CD4-positive, alpha-beta T cell treated with Interleukin-15 for 1 hour (primary cell): ENCODE results near the gene IL1RAPL1.
"Not testable (repeated sequence)": the region's sequence is repeated elsewhere in the genome, so short reads cannot be mapped to it uniquely, and the experiment has no call there.

ENCODE experiments used
- DNase-seq: peaks from one replicate; pipeline ENCODE4 v3.0.0-alpha.2; 2020

The IL1RAPL1 gene

GRCh38 chrX:28800671-28801070, 213.4 kb downstream of the IL1RAPL1 start:
- not testable (repeated sequence) for DNase-seq

DNA sequence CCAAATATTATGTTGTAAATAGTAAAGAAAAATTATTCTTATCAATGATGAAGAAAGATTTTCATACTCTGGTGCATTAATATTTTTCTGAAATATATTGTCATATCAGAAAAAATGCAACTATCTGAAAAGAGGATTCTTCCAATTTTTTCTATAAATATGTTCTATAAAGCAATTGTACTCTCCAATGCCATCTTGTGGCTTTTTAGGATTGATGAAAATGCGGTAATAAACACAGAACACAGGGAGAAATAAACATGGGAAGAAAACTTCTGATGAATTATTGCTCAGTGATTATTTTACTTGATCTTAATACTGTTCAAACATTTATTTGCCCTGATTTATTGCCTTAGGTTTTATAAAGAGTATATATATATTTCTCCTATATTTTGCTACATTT, 215.4 kb downstream of the IL1RAPL1 start:
- no peak for DNase-seq

DNA sequence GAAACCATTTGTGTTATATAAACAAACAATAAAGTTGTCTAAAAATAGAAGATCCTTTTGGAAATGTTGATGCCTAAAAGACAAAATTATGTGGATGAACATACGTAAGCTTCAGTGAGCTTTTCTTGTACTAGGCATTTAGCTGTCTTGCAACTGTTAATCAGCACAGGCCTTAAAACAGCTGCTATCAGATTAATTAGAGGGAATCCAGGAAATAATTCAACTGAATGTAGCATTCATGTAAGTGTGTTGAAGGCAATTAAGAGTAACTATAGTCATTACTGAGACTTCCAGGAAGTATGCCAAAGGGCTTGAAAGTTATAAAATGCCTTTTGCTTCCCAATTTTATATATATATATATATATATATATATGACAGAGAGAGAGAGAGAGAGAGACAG, 248.7 kb downstream of the IL1RAPL1 start:
- DNase-seq, result no peak

GRCh38 chrX:28843817-28844216, 256.6 kb downstream of the IL1RAPL1 start:
- DNase-seq, result no peak

GRCh38 chrX:28847423-28847822, 260.2 kb downstream of the IL1RAPL1 start:
- no peak for DNase-seq

- DNase-seq, result no peak
Observed at GRCh38 chrX:28848707-28849106, 261.5 kb downstream of the IL1RAPL1 start.

GRCh38 chrX:28850955-28851354, 263.7 kb downstream of the IL1RAPL1 start:
- no peak for DNase-seq

- DNase-seq, result no peak
Observed at GRCh38 chrX:28851871-28852270, 264.6 kb downstream of the IL1RAPL1 start.

DNA sequence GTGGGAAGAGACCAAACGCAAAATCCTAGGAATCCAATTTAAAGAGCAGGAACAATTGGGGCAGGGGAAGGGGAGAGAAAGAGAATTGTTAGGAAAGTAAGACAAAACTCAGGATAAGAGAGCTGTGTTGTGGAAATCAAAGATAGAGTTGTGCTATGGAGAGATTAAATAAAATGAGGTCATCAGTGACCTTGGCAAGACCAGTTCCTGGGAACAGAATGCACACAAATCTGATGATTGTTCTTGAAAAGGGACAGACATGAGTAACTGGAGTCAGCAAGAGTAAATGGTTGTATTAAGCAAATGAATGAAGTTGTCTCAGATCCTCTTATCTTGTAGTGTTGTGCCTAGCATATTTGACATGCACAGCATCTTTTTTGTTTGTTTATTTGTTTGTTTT, 267.4 kb downstream of the IL1RAPL1 start:
- no peak for DNase-seq

DNA sequence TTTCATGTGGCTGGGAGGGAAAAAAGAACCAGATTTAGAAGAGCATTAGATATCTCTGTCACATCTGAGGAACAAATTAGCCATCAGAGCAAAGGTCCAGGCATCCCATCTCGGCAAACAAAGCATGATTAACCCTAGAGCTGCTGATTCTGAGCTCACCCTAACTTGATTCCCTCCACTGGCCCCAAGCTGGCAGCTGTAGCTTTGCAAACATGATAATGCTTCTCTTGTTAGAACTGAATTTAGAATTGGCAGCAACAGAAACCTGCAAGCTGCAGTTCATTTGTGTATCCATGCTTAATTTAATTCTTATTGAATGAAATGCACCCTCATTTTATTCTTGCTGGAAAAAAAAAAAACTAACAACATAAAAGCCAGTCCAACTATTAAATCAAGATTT, 289.2 kb downstream of the IL1RAPL1 start:
- no peak for DNase-seq

- DNase-seq, result no peak
Observed at GRCh38 chrX:28876901-28877300, 289.7 kb downstream of the IL1RAPL1 start.

DNA sequence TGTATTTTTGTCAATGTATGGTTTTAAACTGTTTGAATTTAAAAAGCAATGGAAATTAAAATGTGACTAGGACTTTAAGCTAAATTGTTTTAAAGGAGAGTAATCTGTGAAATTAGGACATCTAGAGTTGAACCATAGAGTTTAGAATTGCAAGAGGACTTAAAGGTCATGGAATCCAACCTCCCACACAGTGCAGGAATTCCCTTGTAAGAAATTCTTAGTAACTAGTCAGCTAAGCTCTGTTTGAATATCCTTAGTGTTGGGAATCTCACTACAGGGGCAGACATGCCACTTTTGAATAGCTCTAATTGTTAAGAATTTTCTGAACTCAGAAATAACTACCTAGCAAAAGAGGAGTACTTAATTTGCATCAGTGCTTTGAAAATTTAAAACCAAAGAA, 292.9 kb downstream of the IL1RAPL1 start:
- DNase-seq, result no peak

DNA sequence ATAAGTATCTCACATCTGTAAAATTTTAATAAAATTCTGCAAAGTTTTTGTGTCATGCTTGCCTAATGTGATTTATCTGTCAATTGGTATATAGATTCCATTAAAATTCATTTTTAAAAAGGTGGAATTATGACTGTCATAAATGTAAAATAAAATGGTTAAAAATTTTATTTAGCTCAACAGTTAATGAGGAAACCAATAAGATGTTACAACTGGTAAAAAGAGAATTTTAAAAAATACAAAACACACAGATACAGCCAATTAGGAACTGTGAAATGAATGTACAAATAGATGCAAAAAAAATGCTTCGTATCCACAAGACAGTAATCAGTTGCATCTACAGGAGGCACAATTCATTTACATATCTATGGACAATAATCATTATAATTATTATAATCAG, 297.6 kb downstream of the IL1RAPL1 start:
- no peak for DNase-seq

GRCh38 chrX:28888416-28888815, 301.2 kb downstream of the IL1RAPL1 start:
- no peak for DNase-seq

DNA sequence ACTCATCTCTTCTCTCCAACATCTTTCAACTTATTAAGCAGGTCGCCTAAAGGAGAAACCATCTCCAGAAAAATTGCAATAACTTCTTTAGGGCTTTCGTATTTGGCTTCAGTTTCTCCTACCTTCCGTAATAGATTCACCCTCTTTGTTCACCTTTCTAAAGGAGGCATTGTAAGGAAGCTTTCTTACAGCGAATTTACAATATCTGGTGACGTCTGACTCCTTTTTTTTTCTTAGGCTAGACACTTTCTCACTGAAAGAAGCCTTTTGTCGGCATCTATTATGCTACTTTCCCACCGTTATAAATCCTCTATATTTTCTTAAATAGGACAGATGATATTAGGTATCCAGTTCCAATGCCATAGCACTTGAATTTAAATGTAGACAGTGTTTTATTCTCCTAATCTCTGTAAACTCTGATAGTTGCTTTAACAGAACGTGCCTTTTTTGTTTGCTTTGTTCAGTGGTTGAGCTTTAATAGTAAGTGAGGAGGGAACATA, 302.4 kb downstream of the IL1RAPL1 start:
- no peak for DNase-seq

GRCh38 chrX:28901637-28902036, 314.4 kb downstream of the IL1RAPL1 start:
- DNase-seq, result no peak

GRCh38 chrX:28910487-28910886, 323.2 kb downstream of the IL1RAPL1 start:
- DNase-seq, result no peak

GRCh38 chrX:28920153-28920943, 333.1 kb downstream of the IL1RAPL1 start:
- no peak for DNase-seq

- no peak for DNase-seq
Observed at GRCh38 chrX:28922106-28922505, 334.9 kb downstream of the IL1RAPL1 start.

DNA sequence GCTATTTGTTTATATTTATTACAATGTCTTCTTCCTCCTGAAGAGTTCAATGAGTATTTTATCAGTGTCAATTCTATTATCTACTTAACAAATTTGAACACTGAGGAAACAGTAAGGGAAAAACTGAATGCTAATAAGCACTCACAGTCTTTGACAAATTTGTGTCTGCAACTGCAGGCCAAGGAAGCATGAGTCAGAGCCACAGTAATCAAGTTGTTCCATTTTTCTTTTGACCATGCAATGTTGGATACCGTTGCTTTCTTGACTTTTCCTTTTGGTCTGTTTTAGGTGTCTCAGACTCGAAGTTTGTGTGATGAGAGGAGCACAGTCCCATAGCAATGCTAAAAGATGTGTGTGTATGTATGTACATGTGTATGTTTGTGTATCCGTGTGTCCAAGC, 359.6 kb downstream of the IL1RAPL1 start:
- DNase-seq, result no peak

- DNase-seq, result no peak
Observed at GRCh38 chrX:28960063-28960462, 372.8 kb downstream of the IL1RAPL1 start.

GRCh38 chrX:28966331-28966730, 379.1 kb downstream of the IL1RAPL1 start:
- no peak for DNase-seq

- no peak for DNase-seq
Observed at GRCh38 chrX:28969126-28969525, 381.9 kb downstream of the IL1RAPL1 start.

GRCh38 chrX:28979877-28980276, 392.6 kb downstream of the IL1RAPL1 start:
- DNase-seq, result no peak

DNA sequence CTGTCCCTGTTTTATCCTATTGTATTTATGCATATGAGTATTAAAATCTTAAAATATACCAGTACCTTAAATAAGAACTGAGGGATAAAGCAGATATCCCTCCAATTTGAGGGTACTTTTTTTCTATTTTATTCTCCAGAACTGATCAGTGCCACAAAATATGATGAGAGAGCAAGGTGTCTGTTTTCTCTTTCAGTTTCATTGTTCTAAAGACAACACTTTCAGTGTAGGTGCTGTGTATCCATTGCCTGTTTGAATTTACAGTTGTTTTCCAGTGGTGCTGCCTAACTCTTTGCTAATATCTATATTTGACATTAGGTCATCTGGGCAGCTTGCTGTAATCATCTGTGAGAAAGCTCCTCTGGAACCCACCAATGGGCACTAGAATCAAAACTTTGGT, 394.7 kb downstream of the IL1RAPL1 start:
- no peak for DNase-seq
